ENCODE results near the gene SDR9C7. TPM values are rescaled to one million over a fixed set of nuclear protein-coding genes. Genes with fewer than 3 reads are reported as not detected.

Gene SDR9C7
- total and polyA plus RNA-seq, 2 of the 8 experiments (the other 6 are each of a cell fraction or from before 2014, with no cell fraction given) = 0.11 TPM; not detected in 1

DNA sequence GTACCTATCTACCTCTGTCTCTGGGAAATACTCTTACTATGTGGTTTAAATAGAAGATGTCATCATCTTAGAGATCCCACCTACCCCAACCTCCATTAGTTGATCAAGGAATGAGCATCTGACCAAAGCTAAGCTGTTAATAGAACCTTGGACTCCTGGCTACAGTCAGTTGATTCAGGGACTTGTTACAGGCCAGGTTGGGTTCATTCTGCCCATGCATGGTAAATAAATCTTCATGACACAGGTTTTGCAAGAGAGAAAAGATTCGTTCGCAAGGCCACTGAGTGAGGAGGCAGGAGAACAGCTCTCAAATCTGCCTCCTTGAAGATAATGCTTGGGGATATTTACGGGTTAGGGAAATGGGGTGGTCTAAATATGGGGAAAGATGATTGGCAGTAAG, 19.5 kb downstream of the SDR9C7 start:
- no peak overlapping the region for H2BK12ac ChIP-seq (ENCODE audit: low read depth, low read length)
- peaks cover 7 to 13% of the 10 kb centered on the region in 2 experiments for H3K9me3 ChIP-seq (ENCODE audit: insufficient read depth in 2 of 2, low read depth in 1 of 2, low read length in 1 of 2)
- H3K23me2 ChIP-seq (ENCODE audit: low read depth, low read length) = no peaks in the 10 kb centered on the region
- no peaks in the 10 kb centered on the region for H3K4me1 ChIP-seq (replicated peaks in 1 of 4; ENCODE audit: control insufficient read depth in 3 of 4, insufficient read depth in 4 of 4, low read length in 3 of 4)
- H4K8ac ChIP-seq (ENCODE audit: extremely low read depth, insufficient read depth, low read length) = no peak overlapping the region
- no peaks in the 10 kb centered on the region for H3K79me2 ChIP-seq (ENCODE audit: control insufficient read depth in 1 of 2, insufficient read depth in 2 of 2, low read length in 2 of 2)
- POLR2A ChIA-PET (ENCODE audit: partially characterized antibody) = no interaction called here
- no peak overlapping the region for H3K27ac ChIP-seq (ENCODE audit: low read depth, low read length)
- TF ChIP-seq RFX5 (IDR thresholded peaks at IDR 0.05; ENCODE audit: borderline replicate concordance, low read depth, low read length) = no peak
- no peak for TF ChIP-seq RBBP5 (IDR thresholded peaks at IDR 0.05; ENCODE audit: borderline replicate concordance, low read depth, low read length)
- no peak for TF ChIP-seq KDM1A (IDR thresholded peaks at IDR 0.05; ENCODE audit: borderline replicate concordance, low read length)
- no peak overlapping the region for H3K23ac ChIP-seq (ENCODE audit: insufficient read length)
- no peak overlapping the region for H3K4me2 ChIP-seq (ENCODE audit: insufficient read depth in 1 of 2, low read depth in 2 of 2, low read length in 2 of 2)
- H3K79me1 ChIP-seq (ENCODE audit: low read depth, low read length) = no peaks in the 10 kb centered on the region
- DNase-seq (ENCODE audit: low read depth in 1 of 2, low spot score in 2 of 2) (no peak), FAIRE-seq (no peak)
- no peak overlapping the region for H2BK15ac ChIP-seq (ENCODE audit: low read length)
- no peak overlapping the region for H3K4me3 ChIP-seq (ENCODE audit: extremely low read depth in 1 of 4, insufficient read depth in 2 of 4, low read depth in 3 of 4, low read length in 4 of 4)
- H3K56ac ChIP-seq (replicated peaks; ENCODE audit: insufficient read length, low read depth, low read length) = no peak overlapping the region
- no peak overlapping the region for H3K9ac ChIP-seq (replicated peaks in 1 of 4; ENCODE audit: extremely low read depth in 1 of 4, low read depth in 3 of 4, low read length in 3 of 4)
- no peak overlapping the region for H3K14ac ChIP-seq (ENCODE audit: insufficient read length)
- H3K27me3 ChIP-seq (replicated peaks in 1 of 4; ENCODE audit: control insufficient read depth in 3 of 4, extremely low read depth in 1 of 4, insufficient read depth in 3 of 4, low read length in 3 of 4) = no peaks in the 10 kb centered on the region
- no peaks in the 10 kb centered on the region for H4K20me1 ChIP-seq (replicated peaks in 1 of 2; ENCODE audit: control insufficient read depth in 1 of 2, insufficient read depth in 2 of 2, low read length in 2 of 2)
- no peak overlapping the region for H2AFZ ChIP-seq (ENCODE audit: low read length)
- H3K36me3 ChIP-seq (ENCODE audit: control insufficient read depth in 2 of 4, insufficient read depth in 4 of 4, low read length in 3 of 4) = no peaks in the 10 kb centered on the region
- H2BK120ac ChIP-seq (replicated peaks; ENCODE audit: low read depth, low read length) = no peak overlapping the region
- H4K91ac ChIP-seq (replicated peaks; ENCODE audit: insufficient read length, low read length) = no peak overlapping the region
- CTCF ChIA-PET (ENCODE audit: partially characterized antibody) = interaction anchor here (0.8 to 1.4 kb wide), 2 partner anchors 75 to 151 kb away, joined by 3 to 5 read pairs; partner anchors contain the start of gene HSD17B6
- H2BK20ac ChIP-seq (ENCODE audit: low read length) = no peak overlapping the region
- H3K4ac ChIP-seq (replicated peaks; ENCODE audit: insufficient read length, low read depth, low read length) = no peak overlapping the region
- no peak overlapping the region for H2BK5ac ChIP-seq (ENCODE audit: low read depth, low read length)
- no peak overlapping the region for H2AK5ac ChIP-seq (ENCODE audit: low read depth, low read length)
- no peak overlapping the region for H3K18ac ChIP-seq (ENCODE audit: extremely low read depth, low read length)
- WGBS, 2 experiments (ENCODE audit: extremely low coverage in 1 of 2, insufficient coverage in 1 of 2, insufficient read length in 1 of 2, insufficient replicate concordance in 2 of 2, low coverage in 1 of 2, low lambda C conversion rate in 2 of 2, missing lambda C conversion rate in 1 of 2) = 88% methylated on average over 3 of the region's 3 CpGs; no CpG with 5 or more reads in 1 of the 2 experiments
- no peak overlapping the region for H4K5ac ChIP-seq (ENCODE audit: insufficient read length, low read depth, low read length)

Data from H1 (cell line).